Small intestine (tissue), 7 donors: ENCODE results near the gene SRGAP3. TPM values are rescaled to one million over a fixed set of nuclear protein-coding genes. Genes with fewer than 3 reads are reported as not detected.

ENCODE experiments used
- DNase-seq, 2 donors: peaks; one replicate each; pipeline versions ENCODE4 v3.0.0 to v3.0.0-alpha.2; 2013
- FAIRE-seq: peaks from 2 replicates; lab custom pipeline; 2012; peaks lifted over from hg19 to GRCh38; lab: Jason Lieb, UNC
- H3K27ac ChIP-seq, 3 donors: one replicate each; pipeline ENCODE4 v1.5.1; 2013; ENCODE audit warnings: low read length in 2 of 3, mild to moderate bottlenecking in 2 of 3, control low read depth in 1 of 3, inconsistent platforms in 1 of 3, low read depth in 1 of 3, moderate library complexity in 1 of 3
- H3K27me3 ChIP-seq, 3 donors: one replicate each; pipeline ENCODE4 v1.6.1; 2013; ENCODE audit warnings: low read length in 3 of 3, inconsistent platforms in 1 of 3; ENCODE audit not compliant: control insufficient read depth in 3 of 3, insufficient read depth in 3 of 3
- H3K36me3 ChIP-seq, 3 donors: one replicate each; pipeline ENCODE4 v1.6.1; 2013; ENCODE audit warnings: low read length in 3 of 3, inconsistent platforms in 1 of 3, low read depth in 1 of 3, mild to moderate bottlenecking in 1 of 3, moderate library complexity in 1 of 3; ENCODE audit not compliant: control insufficient read depth in 3 of 3, insufficient read depth in 2 of 3
- H3K4me1 ChIP-seq, 3 donors: one replicate each; pipeline ENCODE4 v1.6.1; 2013; ENCODE audit warnings: low read length in 2 of 3, inconsistent platforms in 1 of 3, low read depth in 1 of 3, mild to moderate bottlenecking in 1 of 3, moderate library complexity in 1 of 3; ENCODE audit not compliant: control insufficient read depth in 3 of 3, insufficient read depth in 2 of 3
- H3K4me3 ChIP-seq, 3 donors: one replicate each; pipeline ENCODE4 v1.5.1; 2013; ENCODE audit warnings: low read length in 3 of 3, control low read depth in 1 of 3, inconsistent platforms in 1 of 3, low read depth in 1 of 3, mild to moderate bottlenecking in 1 of 3, moderate library complexity in 1 of 3
- H3K9me3 ChIP-seq, 2 donors: one replicate each; pipeline ENCODE4 v1.6.1; 2013; ENCODE audit warnings: low read depth in 1 of 2, low read length in 1 of 2; ENCODE audit not compliant: control insufficient read depth in 2 of 2, insufficient read depth in 1 of 2
- WGBS, 3 donors: extraction: QIAGEN DNeasy Blood & Tissue Kit; methylation state at CpG; one replicate each; pipeline ENCODE4 v1.1.7; 2013; 5-methylcytosine and 5-hydroxymethylcytosine counted together
- polyA plus RNA-seq, 4 donors: library from polyadenylated mRNA; stranded (reverse) in 3 of 4; unstranded in 1 of 4; fragments of 200-250 nt in 3 of 4; fragments of 120-200 nt in 1 of 4; gene quantifications; one replicate each; pipeline versions ENCODE4 v1.2.1 to v1.2.3, GENCODE V29; 2013
- donor health status: healthy with polysubstance abuse.
- donor health status: control.
- donor health status: control.
- donor health status: Bipolar disorder and iron deficiency.
- donor health status: healthy.

Gene SRGAP3
- polyA plus RNA-seq, 4 donors = 0.22 to 2.7 (median 1.2) TPM

DNA sequence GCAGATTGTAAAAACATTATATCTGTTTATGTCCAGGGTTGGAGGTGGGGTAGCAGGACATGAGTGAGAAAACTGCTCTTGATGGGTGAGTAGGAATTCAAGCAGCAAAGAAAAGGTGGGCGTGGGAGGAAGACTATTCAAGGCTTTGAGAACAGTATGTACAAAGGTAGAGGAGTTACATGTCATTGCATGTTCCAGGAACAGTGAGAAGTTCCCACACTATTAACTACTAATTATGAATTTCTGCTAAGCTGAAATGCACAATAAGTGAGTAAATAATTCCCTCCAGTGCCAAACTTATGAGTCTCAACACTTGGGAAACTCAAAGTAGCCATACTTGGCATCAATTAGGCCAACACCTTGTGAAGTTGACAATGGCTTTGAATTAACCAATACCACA is 80.1 kb downstream of the SRGAP3 start:
- FAIRE-seq = no peak
- Histone ChIP-seq H3K36me3 (peaks cover 0 to 2% (median 0%) of the 10 kb centered on the region in 3 donors), H3K9me3 (no peaks in the 10 kb centered on the region), H3K4me3 (no peak overlapping the region), H3K27me3 (no peaks in the 10 kb centered on the region), H3K27ac (no peak overlapping the region), H3K4me1 (peaks cover 0 to 2% (median 0%) of the 10 kb centered on the region in 3 donors)
- DNase-seq = no peak
- 78 to 96% (median 86%) methylated on average over 1 of the region's 1 CpG for WGBS, 3 donors

DNA sequence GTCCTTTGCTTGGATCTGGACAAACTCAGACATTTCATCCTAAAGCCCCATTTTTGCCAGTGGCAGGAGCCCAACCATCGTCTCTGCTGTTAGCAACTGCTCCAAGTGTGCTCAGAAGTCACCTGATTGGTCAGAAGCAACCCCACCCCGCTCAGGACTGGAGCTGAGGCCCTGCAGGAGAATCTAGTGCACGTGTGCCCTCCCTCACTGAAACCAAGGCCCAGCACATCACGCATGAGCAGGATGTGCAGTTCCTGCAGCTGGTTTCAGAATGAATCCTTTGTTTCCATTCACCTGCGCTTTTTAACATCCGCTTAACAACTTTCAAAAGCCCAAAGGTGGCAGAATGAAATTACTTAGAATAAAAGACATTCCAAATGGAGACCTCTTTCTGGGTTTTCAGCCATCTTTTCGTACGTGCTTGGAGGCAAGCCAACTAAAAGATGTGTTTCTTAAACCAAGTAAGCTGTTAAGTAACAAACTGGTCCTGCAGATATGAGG is 81.2 kb downstream of the SRGAP3 start:
- no peak overlapping the region for H3K4me3 ChIP-seq
- FAIRE-seq (no peak), DNase-seq (peak; percentile 15 to 41)
- no peaks in the 10 kb centered on the region for H3K9me3 ChIP-seq
- no peaks in the 10 kb centered on the region for H3K27me3 ChIP-seq
- peaks cover 0 to 2% (median 0%) of the 10 kb centered on the region in 3 donors for H3K36me3 ChIP-seq
- H3K27ac ChIP-seq = no peak overlapping the region
- peaks cover 0 to 2% (median 0%) of the 10 kb centered on the region in 3 donors for H3K4me1 ChIP-seq
- WGBS, 3 donors = 50 to 71% (median 60%) methylated on average over 8 of the region's 8 CpGs

GRCh38 chr3:9167222-9167621 is 82.2 kb downstream of the SRGAP3 start:
- DNase-seq (no peak), FAIRE-seq (no peak)
- Histone ChIP-seq H3K36me3 (no peaks in the 10 kb centered on the region), H3K4me1 (no peaks in the 10 kb centered on the region), H3K27me3 (no peaks in the 10 kb centered on the region), H3K4me3 (no peak overlapping the region), H3K9me3 (no peaks in the 10 kb centered on the region), H3K27ac (no peak overlapping the region)
- WGBS, 3 donors = 78 to 90% (median 87%) methylated on average over 2 of the region's 2 CpGs

DNA sequence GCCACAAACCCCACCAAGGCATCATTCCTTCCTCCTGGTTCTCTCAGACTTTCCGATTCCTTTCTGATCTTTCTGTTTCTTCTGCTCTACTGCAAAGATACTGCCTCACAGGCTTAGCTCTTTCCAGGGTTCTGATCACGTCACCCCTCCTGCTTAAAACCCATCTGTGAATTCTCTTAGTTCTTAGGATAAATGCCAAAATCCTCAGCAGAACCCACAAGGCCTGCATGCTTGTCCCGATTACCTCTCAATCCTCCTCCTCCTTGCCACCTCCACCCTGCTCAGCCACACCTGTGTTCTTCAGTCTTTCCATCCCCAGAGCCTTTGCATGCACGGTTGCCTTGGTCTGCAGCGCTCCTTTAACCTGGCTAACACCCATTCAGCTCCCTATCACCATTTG is 84.0 kb downstream of the SRGAP3 start:
- Histone ChIP-seq H3K27me3 (no peaks in the 10 kb centered on the region), H3K4me3 (no peak overlapping the region), H3K9me3 (no peaks in the 10 kb centered on the region), H3K36me3 (no peaks in the 10 kb centered on the region), H3K4me1 (no peaks in the 10 kb centered on the region), H3K27ac (no peak overlapping the region)
- FAIRE-seq = no peak
- WGBS, 3 donors = 86 to 91% (median 87%) methylated on average over 5 of the region's 5 CpGs
- DNase-seq = no peak

GRCh38 chr3:9163289-9163688 is 86.2 kb downstream of the SRGAP3 start:
- DNase-seq (no peak), FAIRE-seq (no peak)
- no peaks in the 10 kb centered on the region for H3K27me3 ChIP-seq
- WGBS, 3 donors = 91 to 97% (median 95%) methylated on average over 11 to 12 of the region's 12 CpGs
- H3K36me3 ChIP-seq = no peaks in the 10 kb centered on the region
- H3K4me1 ChIP-seq = no peaks in the 10 kb centered on the region
- no peak overlapping the region for H3K4me3 ChIP-seq
- no peaks in the 10 kb centered on the region for H3K9me3 ChIP-seq
- H3K27ac ChIP-seq = no peak overlapping the region

DNA sequence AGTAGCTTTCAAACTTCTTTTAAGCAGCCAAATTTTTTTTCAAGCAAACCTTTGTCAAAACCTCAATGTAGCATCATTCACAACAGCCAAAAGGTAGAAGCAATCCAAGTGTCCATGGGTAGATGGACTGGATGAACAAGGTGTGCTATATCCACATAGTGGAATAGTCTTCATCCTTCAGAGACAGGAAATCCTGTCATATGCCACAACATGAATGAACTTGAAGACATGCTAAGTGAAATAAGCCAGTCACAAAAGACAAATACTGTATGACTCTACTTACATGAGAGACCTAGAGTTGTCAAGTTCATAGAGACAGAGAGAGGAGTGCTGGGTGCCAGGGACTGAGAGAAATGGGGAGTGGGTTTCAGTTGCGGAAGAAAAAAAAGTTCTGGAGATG is 87.6 kb downstream of the SRGAP3 start:
- Histone ChIP-seq H3K36me3 (no peaks in the 10 kb centered on the region), H3K4me3 (no peak overlapping the region), H3K27ac (no peak overlapping the region), H3K9me3 (no peaks in the 10 kb centered on the region), H3K27me3 (no peaks in the 10 kb centered on the region), H3K4me1 (no peaks in the 10 kb centered on the region)
- 91 to 100% (median 96%) methylated on average over 1 of the region's 1 CpG for WGBS, 3 donors
- FAIRE-seq (no peak), DNase-seq (no peak)

DNA sequence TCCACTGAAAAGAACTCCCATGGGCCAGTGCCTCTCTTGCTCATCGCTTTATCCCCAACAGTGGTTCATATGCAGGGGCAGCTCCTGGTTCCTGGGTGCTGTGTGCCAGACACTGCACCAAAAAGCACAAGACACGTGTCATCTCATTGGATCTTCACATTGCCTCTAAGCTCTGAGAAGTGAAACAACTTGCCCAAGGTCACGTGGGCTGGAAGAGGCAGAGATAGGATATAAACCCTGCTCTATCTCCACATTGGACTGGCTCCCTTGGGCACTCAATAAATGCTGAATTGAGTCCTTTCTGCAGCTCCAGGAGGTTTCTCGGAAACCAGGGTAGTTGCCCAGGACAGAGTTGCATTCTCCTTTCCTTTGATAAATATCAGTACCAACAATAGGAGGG is 88.1 kb downstream of the SRGAP3 start:
- DNase-seq = no peak
- Histone ChIP-seq H3K4me3 (no peak overlapping the region), H3K27me3 (no peaks in the 10 kb centered on the region), H3K4me1 (no peaks in the 10 kb centered on the region), H3K27ac (no peak overlapping the region), H3K36me3 (no peaks in the 10 kb centered on the region), H3K9me3 (no peaks in the 10 kb centered on the region)
- FAIRE-seq = no peak
- 80 to 90% (median 89%) methylated on average over 4 of the region's 4 CpGs for WGBS, 3 donors

GRCh38 chr3:9158865-9159630 is 90.4 kb downstream of the SRGAP3 start:
- DNase-seq (no peak), FAIRE-seq (no peak)
- Histone ChIP-seq H3K27ac (no peak overlapping the region), H3K4me1 (no peaks in the 10 kb centered on the region), H3K9me3 (no peaks in the 10 kb centered on the region), H3K36me3 (no peaks in the 10 kb centered on the region), H3K4me3 (no peak overlapping the region), H3K27me3 (no peaks in the 10 kb centered on the region)
- WGBS, 3 donors = 82 to 85% (median 84%) methylated on average over 13 of the region's 13 CpGs
